GM18909 (cell line): ENCODE data around the gene HAO1.
A peak's percentile ranks its signal among the peaks of the same experiment; 100 is the strongest.

Experiments
- ATAC-seq: cut with Tn5 transposase; IDR thresholded peaks from one replicate; pipeline ENCODE4 v1.9.1; 2021; ENCODE audit warnings: mild to moderate bottlenecking; ENCODE audit not compliant: unreplicated experiment, poor library complexity

The HAO1 gene

DNA sequence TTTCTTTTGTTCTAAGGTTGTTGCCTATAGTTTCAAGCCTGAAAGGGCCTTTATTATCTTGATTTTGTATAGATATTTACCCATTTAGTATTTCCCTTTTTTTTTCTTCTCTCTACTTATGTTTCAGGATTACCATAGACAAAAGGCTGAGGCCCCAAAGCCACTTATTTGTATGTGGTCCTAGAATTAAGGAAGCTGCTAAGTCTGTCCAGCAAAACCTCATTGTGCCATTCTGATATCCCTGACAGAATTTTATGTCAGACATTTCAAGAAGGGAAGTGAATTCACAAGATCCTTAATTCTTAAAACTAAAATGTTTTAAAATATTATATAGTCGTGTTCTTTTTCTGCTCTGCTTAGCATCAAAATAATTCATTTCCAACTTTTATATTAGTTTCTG is 6.9 kb downstream of the HAO1 start:
- no peak for ATAC-seq

DNA sequence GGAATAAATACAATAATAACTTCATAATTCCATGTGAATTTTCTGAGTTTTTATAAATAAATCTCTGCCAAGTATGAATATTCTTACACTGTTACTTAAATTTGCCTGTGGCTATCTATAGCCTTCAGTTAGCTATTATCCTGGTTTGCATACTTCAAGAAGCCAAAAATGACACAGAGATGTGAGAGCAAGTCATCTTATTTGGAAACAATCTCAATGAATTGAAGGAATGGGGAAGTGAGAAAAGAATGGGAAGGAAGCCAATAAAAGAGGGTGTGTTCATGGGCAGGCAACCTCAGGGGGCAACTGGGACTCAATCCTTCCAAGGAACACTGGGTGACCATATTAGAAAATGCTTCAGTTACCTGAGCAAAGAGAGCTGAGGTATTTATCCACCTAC is 9.9 kb downstream of the HAO1 start:
- ATAC-seq, result no peak

DNA sequence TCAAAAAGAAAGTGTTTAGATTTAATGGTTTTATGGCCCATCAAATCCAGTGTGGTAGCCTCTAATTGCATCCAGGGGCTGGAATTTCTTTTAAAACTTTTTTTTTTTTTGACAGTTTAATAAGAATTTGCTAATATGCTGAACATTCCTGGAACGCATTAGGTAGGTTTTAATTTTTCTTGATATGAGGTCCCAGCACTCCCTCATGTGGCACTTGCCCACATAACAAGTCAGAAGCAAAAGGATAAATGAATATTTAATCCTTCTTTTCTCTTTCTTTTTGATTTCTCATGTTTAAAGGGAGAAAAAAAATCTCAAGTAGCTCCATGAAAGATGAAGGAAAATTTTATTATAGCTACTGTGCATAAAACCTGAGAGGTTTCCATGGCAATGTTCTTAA is 13.5 kb downstream of the HAO1 start:
- ATAC-seq, result no peak

DNA sequence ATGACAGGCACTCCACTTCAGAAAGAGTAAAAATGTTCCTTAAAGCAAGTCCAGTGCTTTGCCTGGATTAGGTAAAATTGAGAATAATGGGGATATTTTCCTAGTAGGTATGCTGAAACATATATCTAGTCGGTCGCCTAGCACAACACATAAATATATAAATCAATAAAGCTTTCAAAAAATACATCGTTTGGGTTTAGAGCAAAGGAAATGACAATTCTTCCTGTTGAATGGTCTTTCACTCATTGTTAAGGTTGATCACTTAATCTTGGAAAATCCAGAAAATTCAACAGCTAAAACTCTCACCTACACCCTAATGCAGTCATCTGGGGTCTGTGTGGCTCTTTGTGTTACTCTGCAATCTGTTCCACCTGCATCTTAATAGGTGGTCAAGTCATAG is 13.9 kb downstream of the HAO1 start:
- ATAC-seq, result no peak

DNA sequence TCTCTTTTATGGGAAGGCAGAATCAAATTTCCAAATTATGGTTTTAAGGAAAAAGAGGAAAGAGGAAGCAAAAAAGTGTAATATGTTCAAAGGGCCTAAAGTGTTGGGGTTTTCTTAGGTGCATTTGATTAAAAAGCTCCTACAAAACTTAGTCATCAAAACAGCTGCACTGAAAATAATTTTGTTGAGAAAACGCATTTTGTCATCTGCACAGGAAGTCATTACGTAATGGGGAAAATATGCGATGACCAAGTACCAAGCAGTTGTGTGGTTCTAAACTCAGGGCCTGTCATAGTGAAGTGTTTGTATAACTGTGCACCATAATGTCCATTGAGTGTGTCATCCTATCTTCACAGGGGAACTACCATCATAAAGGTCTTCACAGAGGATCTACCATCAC is 15.6 kb downstream of the HAO1 start:
- no peak for ATAC-seq

DNA sequence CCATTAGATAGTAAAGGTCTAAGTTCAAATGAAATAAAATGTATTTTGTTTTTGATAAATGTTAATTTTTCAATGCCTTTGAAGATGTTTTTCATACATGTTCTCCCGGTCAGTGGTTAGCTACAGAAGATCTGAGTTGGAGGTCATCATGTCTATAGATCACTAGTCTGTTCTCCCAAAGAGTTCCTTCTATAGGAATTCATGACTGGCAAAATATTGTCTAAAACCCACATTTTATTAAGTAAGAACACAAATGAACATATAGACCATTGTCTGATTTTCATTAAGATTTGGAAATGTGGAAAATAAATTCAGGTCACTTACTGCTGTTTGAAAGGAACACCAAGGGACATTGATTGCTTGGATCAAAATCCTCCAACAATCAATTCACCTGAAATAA is 23.6 kb downstream of the HAO1 start:
- ATAC-seq, result no peak

DNA sequence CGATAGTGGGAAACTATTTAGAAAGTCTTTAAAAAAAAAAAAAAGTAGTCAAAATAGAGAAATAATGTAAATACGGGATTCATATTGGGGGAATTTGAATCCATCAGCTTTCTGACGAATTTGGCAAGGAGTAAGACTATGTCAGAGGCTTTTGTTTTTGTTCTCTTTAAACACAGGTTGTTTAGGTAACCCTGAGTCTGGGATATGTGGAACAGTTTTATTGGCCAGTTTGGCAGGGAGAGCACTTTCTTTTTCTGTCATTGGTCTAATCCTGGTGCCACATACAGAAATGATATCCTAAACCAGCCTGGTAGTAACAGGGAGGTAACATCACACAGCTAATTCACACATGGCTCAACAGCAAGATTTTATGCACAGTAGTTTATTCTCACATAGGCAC is 27.7 kb downstream of the HAO1 start:
- no peak for ATAC-seq

DNA sequence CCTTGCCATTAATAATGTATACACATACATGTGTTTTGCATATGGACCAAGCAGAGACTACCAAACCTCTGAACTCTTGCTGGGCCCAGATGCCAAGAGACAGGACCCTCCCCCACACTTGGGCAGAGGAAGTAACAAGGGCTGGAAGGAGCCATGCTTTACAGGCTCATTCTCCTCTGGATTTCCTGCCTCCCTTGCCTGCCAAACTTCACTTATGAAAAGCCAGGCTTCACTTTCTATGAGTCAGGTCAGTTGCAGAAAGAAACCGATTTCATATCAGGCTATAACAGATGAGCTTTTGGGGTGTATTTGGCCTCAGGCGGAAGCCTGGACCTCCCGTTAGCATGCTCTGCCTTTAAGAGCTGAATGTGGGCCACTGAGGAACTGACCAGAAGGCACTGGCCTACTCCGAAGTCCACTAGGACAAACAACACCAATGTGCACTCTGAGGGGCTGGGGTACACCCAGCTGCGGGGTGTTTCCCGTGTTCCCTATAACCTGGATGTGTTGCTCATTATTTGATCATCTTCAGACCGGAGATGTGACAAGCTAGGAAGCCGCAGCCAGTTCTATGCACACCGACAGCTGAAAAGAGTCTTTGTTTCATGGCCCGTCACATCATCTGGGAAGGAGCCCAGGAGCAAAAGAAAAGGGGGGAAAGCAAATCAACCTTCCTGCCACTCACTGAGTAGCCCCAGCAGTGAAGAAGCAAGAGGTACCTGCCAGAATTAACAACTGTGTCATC is 28.5 kb downstream of the HAO1 start:
- no peak for ATAC-seq

DNA sequence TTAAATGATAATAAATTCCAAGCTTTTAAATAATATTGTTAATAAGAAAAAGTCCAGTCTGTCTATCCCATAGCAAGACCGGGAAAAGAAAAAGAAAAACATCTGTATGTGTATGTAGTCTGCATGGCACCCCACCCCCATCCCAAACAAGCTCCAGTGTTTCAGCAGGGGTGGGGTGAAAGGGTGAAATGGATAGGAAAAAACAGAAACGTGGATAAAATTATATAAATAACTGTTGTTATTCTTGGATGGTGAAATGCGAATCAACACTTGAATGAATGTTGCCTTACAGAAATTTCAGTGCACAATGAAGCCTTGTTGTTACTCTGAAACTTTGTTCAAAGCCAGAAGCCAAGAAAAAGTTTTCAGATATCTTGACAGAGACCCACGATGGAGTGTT is 31.4 kb downstream of the HAO1 start:
- no peak for ATAC-seq

DNA sequence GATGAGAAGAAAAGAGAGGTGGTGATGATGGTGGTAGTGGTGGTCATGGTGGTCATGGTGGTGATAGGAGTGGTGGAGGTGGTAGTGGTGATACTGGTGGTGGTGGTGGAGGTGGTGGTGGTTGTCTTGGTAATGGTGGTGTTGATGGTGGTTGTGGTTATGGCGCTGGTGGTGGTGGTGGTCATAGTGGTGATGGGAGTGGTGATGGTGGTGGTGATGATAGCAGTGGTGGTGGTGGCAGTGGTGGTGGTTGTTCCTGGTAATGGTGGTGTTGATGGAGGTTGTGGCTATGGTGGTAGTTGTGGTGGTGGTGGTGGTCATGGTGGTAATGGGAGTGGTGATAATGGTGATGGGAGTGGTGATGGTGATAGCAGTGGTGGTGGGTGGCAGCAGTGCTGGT is 36.8 kb downstream of the HAO1 start:
- ATAC-seq, result no peak

DNA sequence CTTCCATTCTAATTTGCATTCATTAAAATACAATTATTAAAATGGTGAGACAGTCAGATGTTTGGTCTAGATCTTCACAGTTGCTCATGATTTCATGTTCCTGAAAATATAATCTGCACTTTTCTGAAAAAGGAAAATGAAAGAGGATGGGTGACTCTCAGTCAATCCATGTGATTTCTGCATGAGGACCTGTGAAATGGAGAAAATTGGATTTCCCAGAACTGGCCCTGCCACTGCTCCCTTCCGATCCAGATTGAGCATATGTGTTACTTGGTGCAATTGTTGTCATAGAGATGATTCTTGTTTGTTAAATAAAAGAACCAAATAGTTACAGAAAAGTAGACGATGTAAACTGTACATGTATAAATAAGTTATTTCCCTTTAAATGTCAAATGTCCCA is 37.4 kb downstream of the HAO1 start:
- no peak for ATAC-seq

DNA sequence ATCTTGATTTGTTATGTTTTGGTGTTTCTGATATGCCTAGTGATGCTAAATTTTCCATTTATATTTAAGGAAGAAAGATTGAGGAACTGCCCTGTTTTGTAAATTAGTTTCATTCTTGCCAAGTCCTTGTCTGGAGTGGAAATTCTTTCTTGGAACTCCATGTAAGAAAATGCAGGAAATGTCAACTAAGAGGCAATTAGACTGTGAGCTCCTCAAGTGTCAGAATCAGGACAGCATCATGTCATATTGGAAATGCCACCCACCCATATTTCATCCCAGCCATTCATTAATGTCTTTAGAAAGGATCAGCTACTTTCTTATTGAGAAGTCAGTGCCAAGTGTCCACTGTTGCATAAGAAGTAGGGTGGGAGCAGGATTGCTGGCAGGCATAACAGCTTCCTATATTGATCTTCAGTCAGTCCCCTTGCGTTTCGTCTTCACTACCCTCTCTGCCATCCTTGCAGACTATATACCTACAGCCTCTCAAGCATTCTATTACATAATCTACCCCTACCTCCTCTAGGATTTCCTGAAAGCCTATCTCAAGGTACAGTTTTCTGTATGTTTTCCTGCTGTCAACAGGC is 42.4 kb downstream of the HAO1 start:
- ATAC-seq, result no peak

DNA sequence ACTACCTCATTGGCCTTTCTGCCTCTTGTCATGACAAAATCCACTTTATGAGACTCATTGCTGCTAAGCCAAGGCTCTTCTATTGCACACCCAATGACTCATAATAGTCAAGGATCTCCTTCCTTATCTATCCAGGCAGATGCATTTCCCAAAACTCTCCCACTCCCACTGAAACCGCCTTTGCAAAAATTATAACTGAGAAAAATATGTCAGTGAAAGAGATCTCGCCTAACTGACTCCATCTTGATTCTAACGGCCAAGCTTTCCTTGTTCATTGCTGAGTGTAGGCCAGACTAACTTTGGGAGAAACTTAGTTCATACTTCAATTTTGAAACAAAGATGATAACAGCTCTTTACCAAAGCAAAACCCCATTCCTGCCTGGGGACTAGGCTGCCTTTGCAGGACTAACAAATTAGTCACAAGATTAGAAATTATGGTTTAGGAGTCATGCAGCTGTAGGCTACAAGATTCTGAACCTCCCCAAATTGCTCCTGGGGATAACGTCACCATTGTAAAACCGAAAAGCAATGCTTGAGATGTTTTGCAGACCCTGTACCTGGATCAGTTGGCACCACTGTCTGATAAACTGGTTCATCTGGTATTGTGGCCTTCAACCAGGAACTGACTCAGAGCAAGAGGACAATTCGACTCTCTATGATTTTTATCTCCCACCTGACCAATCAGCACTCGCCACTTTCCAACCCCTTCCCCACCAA is 47.1 kb downstream of the HAO1 start:
- ATAC-seq, result no peak

DNA sequence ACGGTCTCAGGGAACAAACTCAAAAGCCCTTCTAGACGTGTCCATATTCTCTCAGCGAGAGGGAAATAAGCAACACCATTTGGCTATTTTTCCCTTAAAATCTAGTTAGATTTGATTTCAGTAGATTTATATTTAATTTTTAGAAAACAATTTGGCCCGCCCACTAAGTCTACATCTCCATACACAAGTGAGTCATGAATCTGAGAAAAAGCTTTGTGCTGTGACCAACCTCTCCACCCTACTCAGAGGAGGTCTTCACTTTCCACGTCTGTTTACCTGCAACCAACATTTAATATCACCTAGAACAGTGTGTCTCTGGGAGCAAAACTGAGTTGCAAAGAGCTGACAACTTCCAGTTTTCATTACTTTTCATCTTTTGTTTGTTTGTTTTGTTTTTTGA is 48.6 kb downstream of the HAO1 start:
- no peak for ATAC-seq

DNA sequence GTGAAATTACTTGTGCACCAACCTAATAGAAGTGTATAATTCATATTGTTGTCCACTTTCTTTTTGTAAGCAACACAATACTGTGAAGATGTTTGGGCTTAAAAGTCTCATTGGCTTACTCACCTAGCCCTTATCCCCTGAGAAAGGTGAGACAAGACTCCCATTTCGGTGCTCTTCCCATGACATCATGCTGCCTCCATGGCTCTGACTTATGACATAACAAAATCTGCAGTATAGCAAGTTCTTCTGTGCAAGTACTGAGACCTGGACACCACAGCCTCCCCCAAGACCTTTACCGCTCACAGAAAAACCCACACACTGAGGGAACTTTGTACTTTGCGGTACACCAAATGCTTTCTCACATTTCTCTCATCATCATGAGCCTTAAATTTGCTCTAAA is 50.5 kb downstream of the HAO1 start:
- no peak for ATAC-seq

DNA sequence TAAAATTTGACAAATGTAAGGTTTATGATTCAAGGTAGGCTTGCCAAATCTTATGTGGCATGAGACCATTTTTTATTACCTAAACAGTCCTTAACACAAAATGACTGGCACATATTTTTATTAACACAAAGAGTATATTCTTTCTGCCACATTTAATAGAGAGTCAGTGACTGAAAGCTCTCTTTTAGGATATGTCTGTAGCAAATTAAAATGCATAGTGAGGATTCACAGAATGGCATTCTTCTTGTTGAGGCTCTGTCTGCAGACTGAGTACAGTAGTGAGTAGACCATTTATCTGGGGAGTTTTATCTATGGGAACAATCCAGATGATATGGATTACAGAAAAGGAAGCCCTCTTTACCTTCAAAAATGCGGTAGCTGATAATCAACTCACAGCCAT is 56.5 kb downstream of the HAO1 start:
- ATAC-seq, result no peak

DNA sequence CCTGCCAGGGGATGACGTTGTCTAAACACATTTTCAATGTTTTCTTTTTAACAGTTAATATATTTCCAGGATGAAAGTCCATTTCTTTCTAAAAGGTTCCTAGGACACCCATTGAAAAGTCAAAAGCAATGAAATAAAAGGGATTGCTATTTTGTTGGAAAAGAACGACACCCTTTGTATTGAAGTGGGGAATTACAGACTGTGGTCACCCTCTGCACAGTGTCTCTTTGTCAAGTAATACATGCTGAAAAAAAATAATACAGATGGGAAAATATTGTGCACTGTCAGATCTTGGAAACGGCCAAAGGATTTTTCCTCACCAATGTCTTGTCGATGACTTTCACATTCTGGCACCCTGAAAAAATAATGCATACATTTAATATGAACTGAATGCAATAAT is 56.9 kb downstream of the HAO1 start:
- no peak for ATAC-seq

DNA sequence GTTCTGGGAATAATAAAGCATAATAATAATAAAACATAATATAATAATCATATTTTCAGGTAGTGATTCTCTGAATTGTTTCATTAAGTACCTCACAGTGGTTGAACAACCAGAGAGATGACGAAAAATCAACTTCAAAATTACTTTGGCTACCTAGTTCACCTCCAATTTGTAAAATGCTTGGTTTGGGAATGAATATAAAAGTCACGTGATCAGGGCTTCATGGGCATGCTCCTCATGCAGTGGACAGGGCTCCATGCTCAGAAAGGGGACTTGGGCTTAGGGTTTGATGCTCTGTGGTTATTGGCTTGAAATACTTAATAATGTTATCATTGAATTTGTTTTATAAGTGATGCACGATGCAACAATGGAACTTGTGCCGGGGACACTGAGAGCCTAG is 58.2 kb downstream of the HAO1 start:
- no peak for ATAC-seq

DNA sequence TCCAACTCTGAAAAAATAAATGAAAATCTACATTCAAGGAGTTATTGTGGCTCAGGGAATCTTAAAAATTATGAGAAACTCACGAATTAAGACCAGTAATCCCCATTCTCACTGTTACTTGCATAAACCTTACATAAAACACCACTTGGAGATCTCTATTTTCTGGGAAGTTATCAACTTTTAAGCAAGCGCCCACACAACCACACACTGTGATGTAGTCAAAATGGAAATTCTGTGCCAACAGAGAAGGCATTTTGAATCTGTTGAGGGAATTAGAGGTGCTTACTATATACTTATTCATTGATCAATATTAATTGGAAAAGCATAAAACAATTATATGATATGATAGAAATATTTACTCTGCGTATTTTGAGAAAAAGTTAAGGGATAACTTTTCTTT is 58.7 kb downstream of the HAO1 start:
- no peak for ATAC-seq

DNA sequence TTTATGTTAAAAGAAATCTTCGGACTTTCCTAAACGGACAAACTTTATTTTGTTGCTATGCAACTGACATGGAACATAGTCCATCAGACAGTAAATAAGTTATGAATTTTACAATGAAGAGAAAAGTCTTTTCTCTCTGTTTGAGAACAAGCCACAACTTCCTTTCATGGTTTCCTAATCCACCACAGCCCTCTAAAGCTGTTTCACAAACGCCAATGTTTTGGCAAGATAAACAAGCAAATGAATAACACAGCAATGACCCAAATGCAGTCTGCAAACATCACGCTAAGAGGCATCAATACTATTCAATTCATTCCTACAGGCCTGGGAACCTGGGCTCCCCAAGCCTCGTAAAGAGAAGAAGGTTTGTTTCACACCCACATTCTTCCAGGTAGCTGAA is 60.4 kb downstream of the HAO1 start:
- ATAC-seq, result peak; percentile 79

DNA sequence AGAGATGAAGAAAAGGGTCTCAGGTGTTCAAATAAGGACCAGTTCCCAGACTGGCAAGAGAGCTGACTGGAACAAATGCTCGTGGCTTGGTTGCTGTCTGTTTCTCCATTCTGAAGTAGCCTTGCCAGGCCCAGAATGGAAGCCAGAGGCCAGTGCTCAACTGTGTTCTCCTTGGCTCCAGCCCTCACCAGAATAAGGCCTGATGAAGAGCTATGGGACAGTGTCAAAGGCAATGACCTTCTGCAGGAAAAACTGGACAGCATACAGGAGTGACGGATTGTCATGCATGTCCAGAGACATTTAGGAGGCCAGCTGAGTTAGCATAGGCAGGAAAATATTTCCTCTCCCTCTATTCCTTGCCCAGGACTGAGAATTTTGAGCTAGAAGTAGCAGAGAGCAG is 72.2 kb downstream of the HAO1 start:
- ATAC-seq, result no peak

DNA sequence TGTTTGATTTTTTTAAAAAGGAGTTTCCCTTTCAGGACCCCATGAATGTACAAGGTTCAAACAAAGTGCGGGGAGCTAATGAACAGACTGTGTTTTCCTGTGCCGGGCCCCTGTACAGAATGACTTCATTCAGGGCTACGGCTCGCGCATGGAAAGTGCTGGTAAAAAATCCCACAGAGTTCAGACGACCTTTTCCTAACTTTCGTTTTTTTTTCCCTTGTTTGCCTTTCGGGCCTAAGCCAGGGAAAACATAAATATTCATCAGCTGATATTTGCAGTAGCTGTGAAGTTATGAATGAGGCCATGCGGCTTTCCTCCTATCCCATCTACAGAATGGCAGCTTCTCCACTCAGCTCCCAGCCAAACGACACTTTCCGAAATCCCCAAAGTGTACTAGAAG is 74.0 kb downstream of the HAO1 start:
- ATAC-seq, result no peak
